Lower leg skin (tissue), 4 donors: ENCODE data around the gene RBL2. TPM values are rescaled to one million over a fixed set of nuclear protein-coding genes. Genes with fewer than 3 reads are reported as not detected.

Experiments used
- DNase-seq, 2 donors: peaks; one replicate each; pipeline ENCODE4 v3.0.0-alpha.2; 2019; ENCODE audit warnings: low spot score in 2 of 2
- H3K4me3 ChIP-seq: fragments of 200-600 bp; sonication (generic); 2 replicates; pipeline ENCODE4 v1.5.1; 2017; ENCODE audit warnings: mild to moderate bottlenecking, low read depth; ENCODE audit not compliant: poor library complexity, severe bottlenecking
- POLR2A ChIP-seq, 2 donors: fragments of 450-650 bp; IDR thresholded peaks; one replicate each; pipeline ENCODE4 v1.6.1; 2016 to 2017; ENCODE audit warnings: antibody characterized with exemption in 2 of 2, mild to moderate bottlenecking in 1 of 2, moderate library complexity in 1 of 2
- WGBS, 2 donors: methylation state at CpG; one replicate each; pipeline ENCODE4 v1.1.5; 2018; 5-methylcytosine and 5-hydroxymethylcytosine counted together
- intact Hi-C: fragments of 100-400 bp; cut with DNase I; formaldehyde crosslinking; loops from one replicate; pipeline ENCODE4 v1.15.0; 2023; ENCODE audit warnings: low total_unique reads
- total RNA-seq, 4 donors: library from RNA; depleted of rRNA; stranded (reverse); fragments of >200 nt; gene quantifications; one replicate each; pipeline ENCODE4 v1.1.0, GENCODE V29; 2016
- TF ChIP-seq, protein P1 (sequence below), 3 donors: fragments of 450-650 bp; IDR thresholded peaks; one replicate each; pipeline ENCODE4 v1.5.1; 2016; ENCODE audit warnings: antibody characterized with exemption in 3 of 3, mild to moderate bottlenecking in 3 of 3, moderate library complexity in 2 of 3

Gene RBL2
- total RNA-seq, 4 donors from 2014 or later: 66.7 to 85.7 (median 75.2) TPM

DNA sequence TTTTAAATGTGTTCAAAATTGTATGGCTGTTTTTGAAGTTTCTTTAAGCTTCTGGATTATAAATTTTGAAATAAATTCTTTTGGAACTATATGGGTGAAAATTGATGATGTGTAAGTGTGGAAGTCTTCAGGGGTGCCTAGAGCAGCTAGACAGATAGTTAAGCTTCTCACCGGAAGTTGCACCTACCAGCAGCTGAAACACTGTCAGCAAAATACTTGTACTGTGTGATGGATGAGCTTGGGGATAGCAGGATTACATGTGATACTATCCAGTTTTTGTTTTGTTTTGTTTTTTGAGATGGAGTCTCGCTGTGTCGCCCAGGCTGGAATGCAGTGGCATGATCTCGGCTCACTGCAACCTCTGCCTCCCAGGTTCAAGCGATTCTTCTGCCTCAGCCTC, 19.7 kb downstream of the RBL2 start:
- DNase-seq: no peak
- intact Hi-C loops: no loop called here
- WGBS, 2 donors: 96 to 97% methylated on average over 5 of the region's 5 CpGs
- no peak overlapping the region for H3K4me3 ChIP-seq
- TF ChIP-seq, protein P1, sequence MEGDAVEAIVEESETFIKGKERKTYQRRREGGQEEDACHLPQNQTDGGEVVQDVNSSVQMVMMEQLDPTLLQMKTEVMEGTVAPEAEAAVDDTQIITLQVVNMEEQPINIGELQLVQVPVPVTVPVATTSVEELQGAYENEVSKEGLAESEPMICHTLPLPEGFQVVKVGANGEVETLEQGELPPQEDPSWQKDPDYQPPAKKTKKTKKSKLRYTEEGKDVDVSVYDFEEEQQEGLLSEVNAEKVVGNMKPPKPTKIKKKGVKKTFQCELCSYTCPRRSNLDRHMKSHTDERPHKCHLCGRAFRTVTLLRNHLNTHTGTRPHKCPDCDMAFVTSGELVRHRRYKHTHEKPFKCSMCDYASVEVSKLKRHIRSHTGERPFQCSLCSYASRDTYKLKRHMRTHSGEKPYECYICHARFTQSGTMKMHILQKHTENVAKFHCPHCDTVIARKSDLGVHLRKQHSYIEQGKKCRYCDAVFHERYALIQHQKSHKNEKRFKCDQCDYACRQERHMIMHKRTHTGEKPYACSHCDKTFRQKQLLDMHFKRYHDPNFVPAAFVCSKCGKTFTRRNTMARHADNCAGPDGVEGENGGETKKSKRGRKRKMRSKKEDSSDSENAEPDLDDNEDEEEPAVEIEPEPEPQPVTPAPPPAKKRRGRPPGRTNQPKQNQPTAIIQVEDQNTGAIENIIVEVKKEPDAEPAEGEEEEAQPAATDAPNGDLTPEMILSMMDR (IDR thresholded peaks at IDR 0.05): no peak
- TF ChIP-seq POLR2A (IDR thresholded peaks at IDR 0.05): no peak

DNA sequence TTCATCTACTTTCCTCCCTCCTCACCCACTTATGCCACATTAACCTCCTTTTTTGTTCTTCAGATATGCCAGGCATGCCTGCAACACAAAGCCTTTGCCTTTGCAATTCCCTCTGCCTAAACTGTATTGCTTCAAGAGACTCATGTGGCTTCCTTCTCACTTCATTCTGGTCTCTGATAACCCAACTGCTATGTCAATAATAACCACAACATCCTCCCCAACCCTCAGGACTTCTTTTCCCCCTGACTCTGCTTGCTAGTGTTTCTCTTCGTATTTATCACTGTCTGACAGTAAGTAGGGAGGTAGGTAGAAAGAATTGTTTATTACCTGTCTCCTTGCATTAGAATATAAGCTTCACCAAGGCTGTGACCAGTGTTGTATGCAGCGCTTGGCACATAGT, 22.4 kb downstream of the RBL2 start:
- WGBS, 2 donors: 89 to 90% methylated on average over 2 of the region's 2 CpGs
- intact Hi-C loops: no loop called here
- DNase-seq: no peak
- TF ChIP-seq POLR2A (IDR thresholded peaks at IDR 0.05): no peak
- TF ChIP-seq, protein P1 (IDR thresholded peaks at IDR 0.05): no peak
- no peak overlapping the region for H3K4me3 ChIP-seq

DNA sequence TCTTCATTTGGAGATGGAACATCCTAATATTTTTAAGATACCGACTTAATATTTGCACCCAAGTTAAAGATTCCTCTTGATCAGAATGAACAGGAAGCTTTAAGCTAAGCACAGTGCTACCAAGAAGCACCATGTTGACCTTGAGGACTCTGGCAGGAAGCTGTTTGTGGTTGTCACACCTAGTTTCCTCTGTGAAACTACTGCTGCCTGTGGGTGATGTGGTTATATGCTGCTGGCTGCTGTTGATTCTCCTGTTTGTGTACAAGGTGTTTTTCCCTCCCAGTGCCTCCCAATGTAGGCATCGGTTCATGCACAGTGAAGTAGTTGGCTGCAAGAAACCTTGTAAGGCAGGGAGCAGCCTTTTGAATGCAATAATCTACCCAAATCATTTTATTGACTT, 23.4 kb downstream of the RBL2 start:
- DNase-seq: no peak
- intact Hi-C loops: no loop called here
- WGBS, 2 donors: 80 to 96% methylated on average over 2 of the region's 2 CpGs
- TF ChIP-seq, protein P1 (IDR thresholded peaks at IDR 0.05): no peak
- no peak for TF ChIP-seq POLR2A (IDR thresholded peaks at IDR 0.05)
- no peak overlapping the region for H3K4me3 ChIP-seq

DNA sequence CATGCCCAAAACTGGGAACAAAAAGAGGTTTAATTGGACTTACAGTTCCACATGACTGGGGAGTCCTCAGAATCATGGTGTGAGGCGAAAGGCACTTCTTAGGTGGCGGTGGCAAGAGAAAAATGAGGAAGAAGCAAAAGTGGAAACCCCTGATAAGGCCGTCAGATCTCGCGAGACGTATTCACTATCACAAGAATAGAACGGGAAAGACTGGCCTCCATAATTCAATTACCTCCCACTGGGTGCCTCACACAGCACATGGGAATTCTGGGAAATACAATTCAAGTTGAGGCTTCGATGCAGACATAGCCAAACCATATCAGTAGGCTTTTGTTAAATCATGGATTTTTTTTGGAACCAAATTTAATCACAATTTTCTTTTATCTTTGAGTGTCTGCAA, 24.4 kb downstream of the RBL2 start:
- no peak overlapping the region for H3K4me3 ChIP-seq
- WGBS, 2 donors: 93 to 95% methylated on average over 8 of the region's 8 CpGs

DNA sequence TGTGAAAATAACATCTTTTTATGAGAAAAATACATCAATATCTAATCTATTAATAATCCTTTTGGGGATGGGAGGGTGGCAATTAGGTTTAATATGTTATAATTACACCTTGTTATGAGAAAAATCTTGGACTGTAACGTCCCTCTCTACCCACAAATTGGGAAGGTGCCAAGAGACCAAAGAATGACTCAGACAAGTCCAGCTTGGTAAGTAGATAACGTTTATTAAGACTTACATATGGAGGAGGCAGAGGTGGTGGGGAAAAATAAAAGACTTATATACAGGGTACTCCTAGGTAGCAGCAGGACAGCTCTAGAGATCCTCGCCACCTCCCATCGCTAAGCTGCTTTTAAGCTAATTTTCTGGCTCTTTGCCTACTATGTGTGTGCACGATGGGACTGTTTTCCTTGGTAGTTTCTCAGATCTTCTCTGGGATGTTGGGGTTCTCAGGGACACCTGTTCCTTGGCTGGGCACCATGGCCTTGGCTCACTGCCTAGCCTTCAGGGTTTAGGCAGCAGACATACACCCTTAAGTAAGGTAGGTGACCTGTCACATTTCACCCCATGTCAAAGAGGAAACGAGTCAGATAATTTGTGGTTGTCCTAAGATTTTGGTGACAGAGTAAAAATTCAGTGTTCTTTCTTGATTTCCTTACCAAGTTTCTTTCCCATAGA, 31.5 kb downstream of the RBL2 start:
- H3K4me3 ChIP-seq: no peak overlapping the region
- TF ChIP-seq POLR2A (IDR thresholded peaks at IDR 0.05): no peak
- TF ChIP-seq, protein P1 (IDR thresholded peaks at IDR 0.05): no peak
- no peak for DNase-seq
- intact Hi-C loops: no loop called here
- 65 to 68% methylated on average over 6 of the region's 6 CpGs for WGBS, 2 donors

More for the DNA sequence above, 24.4 kb downstream of the RBL2 start:
- TF ChIP-seq, protein P1 (IDR thresholded peaks at IDR 0.05): no peak
- no peak for TF ChIP-seq POLR2A (IDR thresholded peaks at IDR 0.05)
- intact Hi-C loops: no loop called here
- no peak for DNase-seq

DNA sequence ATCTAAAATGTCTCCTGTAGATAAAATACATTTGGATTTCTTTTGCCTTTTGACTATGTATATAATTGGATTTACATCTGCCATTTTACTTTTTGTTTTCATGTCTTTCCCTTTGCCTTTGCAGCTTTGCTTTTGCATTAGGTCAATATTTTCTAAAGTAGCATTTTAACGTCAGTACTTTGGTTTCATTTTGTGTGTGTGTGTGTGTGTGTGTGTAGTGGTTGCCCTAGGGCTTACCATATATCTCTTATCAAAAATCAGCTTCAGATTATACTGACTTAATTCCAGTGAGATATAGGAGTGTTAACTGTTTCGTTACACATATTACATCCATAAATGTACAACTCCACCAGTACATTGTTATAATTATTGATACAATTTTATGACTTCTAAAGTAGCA, 42.6 kb downstream of the RBL2 start:
- TF ChIP-seq, protein P1 (IDR thresholded peaks at IDR 0.05): no peak
- no peak for TF ChIP-seq POLR2A (IDR thresholded peaks at IDR 0.05)
- intact Hi-C loops: no loop called here
- DNase-seq: no peak
- H3K4me3 ChIP-seq: no peak overlapping the region
- 84 to 88% methylated on average over 2 of the region's 2 CpGs for WGBS, 2 donors
